K562 (cell line): ENCODE data around the gene SUN5. TPM values are rescaled to one million over a fixed set of nuclear protein-coding genes. Genes with fewer than 3 reads are reported as not detected.

Source experiments
- ATAC-seq: fragments of 200-7000 bp; cut with Tn5 transposase; 3 replicates; pipeline ENCODE4 v1.9.1; 2020; ENCODE audit warnings: moderate library complexity
- BruUV-seq: library from RNA; stranded (reverse); fragments of 400-500 nt; replicated peaks from 2 replicates; lab custom pipeline; 2021; lab: Mats Ljungman, UMichigan
- CTCF ChIA-PET: fragments of 300-600 bp; formaldehyde crosslinking; extraction: SDS; loops from one replicate; lab custom pipeline; 2021; ENCODE audit warnings: low intra/inter-chr PET ratio; lab: Yijun Ruan, JAX
- POLR2A ChIA-PET: fragments of 300-600, 350-650 bp; sonication (Branson Sonifier 250); formaldehyde crosslinking; extraction: SDS; loops from one replicate; lab custom pipeline; 2021; ENCODE audit warnings: antibody characterized with exemption, inconsistent platforms; lab: Yijun Ruan, JAX
- DNase-seq, 4 experiments: peaks; one replicate each; pipeline versions ENCODE4 v3.0.0 to v3.0.0-alpha.2; 2011 to 2018; ENCODE audit warnings: low spot score in 3 of 4, mixed read lengths in 3 of 4; ENCODE audit errors: extremely low read depth in 1 of 4
- FAIRE-seq: peaks from 2 replicates; lab custom pipeline; 2011; peaks lifted over from hg19 to GRCh38; lab: Jason Lieb, UNC
- H2AFZ ChIP-seq: 2 replicates; pipeline ENCODE4 v1.6.0; 2011; ENCODE audit warnings: low read depth, low read length, control low read depth, inconsistent platforms
- H3K27ac ChIP-seq: fragments of 200-600 bp; 3 replicates; pipeline ENCODE4 v1.8.0; 2011; ENCODE audit warnings: low read depth, mild to moderate bottlenecking, control low read depth, inconsistent platforms, low read length, moderate library complexity, mixed read lengths; ENCODE audit errors: extremely low read depth
- H3K27me3 ChIP-seq, 2 experiments: fragments of 300-600 bp in 1 of 2; 2 replicates in 1 of 2; 3 replicates in 1 of 2; pipeline versions ENCODE4 v1.6.0 to v1.8.0; 2011; ENCODE audit warnings: inconsistent platforms in 2 of 2, low read length in 2 of 2, mild to moderate bottlenecking in 1 of 2, mixed read lengths in 1 of 2, moderate library complexity in 1 of 2; ENCODE audit not compliant: control insufficient read depth in 2 of 2, insufficient read depth in 2 of 2
- H3K36me3 ChIP-seq: fragments of 300-600 bp; 3 replicates; pipeline ENCODE4 v1.8.0; 2011; ENCODE audit warnings: mild to moderate bottlenecking, low read length, inconsistent platforms; ENCODE audit not compliant: control insufficient read depth, insufficient read depth
- H3K4me1 ChIP-seq, 2 experiments: fragments of 200-600 bp in 1 of 2; replicated peaks in 1 of 2; 2 replicates in 1 of 2; 3 replicates in 1 of 2; pipeline versions ENCODE4 v1.5.1 to v1.8.0; 2011; ENCODE audit warnings: inconsistent platforms in 2 of 2, low read length in 2 of 2, mild to moderate bottlenecking in 1 of 2, mixed read lengths in 1 of 2, moderate library complexity in 1 of 2; ENCODE audit not compliant: control insufficient read depth in 2 of 2, insufficient read depth in 2 of 2
- H3K4me2 ChIP-seq: 2 replicates; pipeline ENCODE4 v1.6.1; 2011; ENCODE audit warnings: low read length, control low read depth, inconsistent platforms, mixed read lengths; ENCODE audit not compliant: insufficient read depth
- H3K4me3 ChIP-seq: fragments of 200-600 bp; sonication (generic), shearing (Covaris generic); 2 replicates; pipeline ENCODE4 v1.5.1; 2016; ENCODE audit warnings: control low read depth, inconsistent platforms
- H3K79me2 ChIP-seq: fragments of 200-600 bp; 3 replicates; pipeline ENCODE4 v1.8.0; 2011; ENCODE audit warnings: low read length, inconsistent platforms; ENCODE audit not compliant: control insufficient read depth, insufficient read depth
- H3K9ac ChIP-seq, 2 experiments: 2 replicates each; pipeline versions ENCODE4 v1.6.0 to v1.6.1; 2011; ENCODE audit warnings: low read depth in 2 of 2, low read length in 2 of 2, control low read depth in 1 of 2, inconsistent platforms in 1 of 2, mild to moderate bottlenecking in 1 of 2, mixed read lengths in 1 of 2; ENCODE audit not compliant: insufficient read depth in 1 of 2
- H3K9me1 ChIP-seq: one replicate; pipeline ENCODE4 v1.6.0; 2011; ENCODE audit warnings: inconsistent platforms, mild to moderate bottlenecking, low read length, moderate library complexity; ENCODE audit not compliant: control insufficient read depth, insufficient read depth
- H3K9me3 ChIP-seq: replicated peaks from 2 replicates; pipeline ENCODE4 v1.5.1; 2011; ENCODE audit warnings: low read depth, low read length, inconsistent platforms; ENCODE audit not compliant: control insufficient read depth, insufficient read depth
- H4K20me1 ChIP-seq: replicated peaks from 2 replicates; pipeline ENCODE4 v1.6.1; 2011; ENCODE audit warnings: low read length, inconsistent platforms, mixed read lengths; ENCODE audit not compliant: control insufficient read depth, insufficient read depth
- CLOCK ChIP-seq: fragments of 250-450 bp; sonication (Bioruptor Pico); IDR thresholded peaks from 2 replicates; pipeline ENCODE4 v1.4.0; 2020; ENCODE audit warnings: mild to moderate bottlenecking, moderate library complexity, borderline replicate concordance
- HDAC3 ChIP-seq: fragments of 450-650 bp; IDR thresholded peaks from 2 replicates; pipeline ENCODE4 v1.6.1; 2018; ENCODE audit warnings: borderline replicate concordance, mild to moderate bottlenecking, moderate library complexity; ENCODE audit not compliant: partially characterized antibody
- JUN ChIP-seq, 2 experiments: sonication (generic) in 1 of 2; formaldehyde crosslinking in 1 of 2; IDR thresholded peaks; 2 replicates each; pipeline versions ENCODE4 v1.6.1 to v1.8.0; 2012 to 2022; ENCODE audit warnings: borderline replicate concordance in 2 of 2, mild to moderate bottlenecking in 2 of 2, improper control_type of control experiment in 1 of 2, low read depth in 1 of 2, low read length in 1 of 2, missing genetic modification reagents in 1 of 2
- KAT2B ChIP-seq: IDR thresholded peaks from one replicate; pipeline ENCODE4 v1.6.1; 2012; ENCODE audit warnings: low read depth, mild to moderate bottlenecking, control low read depth, inconsistent platforms, low read length, moderate library complexity
- KLF13 ChIP-seq: fragments of 450-650 bp; IDR thresholded peaks from 2 replicates; pipeline ENCODE4 v1.6.1; 2016; ENCODE audit warnings: missing genetic modification characterization, low read depth, mild to moderate bottlenecking, missing compliant biosample characterization, moderate library complexity, borderline replicate concordance
- MYBL2 ChIP-seq, 2 experiments: fragments of 450-650 bp in 1 of 2; sonication (generic) in 1 of 2; formaldehyde crosslinking in 1 of 2; IDR thresholded peaks; 2 replicates each; pipeline versions ENCODE4 v1.6.1 to v1.8.1; 2017 to 2022; ENCODE audit warnings: borderline replicate concordance in 1 of 2, inconsistent platforms in 1 of 2, low read depth in 1 of 2, mild to moderate bottlenecking in 1 of 2, missing genetic modification reagents in 1 of 2, moderate library complexity in 1 of 2
- POLR3A ChIP-seq: IDR thresholded peaks from 2 replicates; pipeline ENCODE4 v1.6.1; 2011; ENCODE audit warnings: borderline replicate concordance, mild to moderate bottlenecking, moderate library complexity; ENCODE audit not compliant: insufficient read length, insufficient read depth; ENCODE audit errors: extremely low read depth
- TOE1 ChIP-seq, 2 experiments: fragments of 450-650 bp in 1 of 2; sonication (generic) in 1 of 2; formaldehyde crosslinking in 1 of 2; IDR thresholded peaks; 2 replicates each; pipeline versions ENCODE4 v1.7.1 to v1.8.0; 2016 to 2022; ENCODE audit warnings: borderline replicate concordance in 2 of 2, mild to moderate bottlenecking in 2 of 2, antibody characterized with exemption in 1 of 2, inconsistent platforms in 1 of 2, low read depth in 1 of 2, missing genetic modification reagents in 1 of 2, moderate library complexity in 1 of 2
- ZBTB12 ChIP-seq: fragments of 250-450 bp; sonication (Bioruptor Pico); IDR thresholded peaks from 2 replicates; pipeline ENCODE4 v1.4.0; 2020
- ZNF316 ChIP-seq: fragments of 450-650 bp; IDR thresholded peaks from 2 replicates; pipeline ENCODE4 v1.6.1; 2016
- ZNF395 ChIP-seq: fragments of 200-800 bp; sonication (Bioruptor generic); IDR thresholded peaks from 2 replicates; pipeline ENCODE4 v1.6.1; 2017; ENCODE audit warnings: missing genetic modification characterization, missing compliant biosample characterization
- ZNF512 ChIP-seq: IDR thresholded peaks from 2 replicates; pipeline ENCODE4 v1.6.1; 2016; ENCODE audit warnings: missing genetic modification characterization, missing compliant biosample characterization
- ZNF589 ChIP-seq: fragments of 200-800 bp; sonication (Bioruptor generic); IDR thresholded peaks from 2 replicates; pipeline ENCODE4 v1.6.1; 2016; ENCODE audit warnings: low read depth, missing genetic modification characterization, missing compliant biosample characterization
- WGBS: fragments of 100-300 bp; shearing (Covaris generic); methylation state at CpG from one replicate; pipeline ENCODE4 v1.1.6; 2016; ENCODE audit warnings: low coverage, mixed read lengths; ENCODE audit not compliant: insufficient coverage; ENCODE audit errors: missing lambda C conversion rate; 5-methylcytosine and 5-hydroxymethylcytosine counted together
- in situ Hi-C: fragments of 300-500 bp; cut with MboI; formaldehyde crosslinking; loops from 4 replicates; pipeline ENCODE4 v1.15.0; 2018; ENCODE audit warnings: inconsistent platforms, mixed read lengths
- intact Hi-C: fragments of 100-400 bp; cut with micrococcal nuclease; formaldehyde crosslinking; loops from 2 replicates; pipeline ENCODE4 v1.14.2; 2022
- polyA plus RNA-seq, 8 experiments: library from polyadenylated mRNA; depleted of rRNA in 4 of 8; stranded (reverse) in 5 of 8; unstranded in 3 of 8; fragments of >200 nt; fragmentation: Nextera tagmentation in 2 of 8; fragmentation: Illumina TruSeq in 1 of 8; extraction: Ambion mirVana in 2 of 8; extraction: Trizol in 1 of 8; gene quantifications; 2 replicates each; pipeline versions ENCODE4 v1.2.1 to v1.2.3, GENCODE V29; 2011 to 2014; ENCODE audit warnings: inconsistent platforms in 1 of 8, missing spikeins in 1 of 8
- total RNA-seq, 7 experiments: library from RNA; depleted of rRNA in 6 of 7; stranded (reverse); fragments of >200 nt in 6 of 7; fragmentation: Illumina TruSeq in 2 of 7; extraction: Trizol in 2 of 7; gene quantifications; 2 replicates each; pipeline versions ENCODE4 v1.2.1 to v1.2.3, GENCODE V29; 2011 to 2021; ENCODE audit warnings: low replicate concordance in 1 of 7

Gene SUN5
- total and polyA plus RNA-seq, 9 of the 15 experiments (the other 6 are each of a cell fraction or from before 2014, with no cell fraction given), result not detected

GRCh38 chr20:33037456-33037855, 33.2 kb upstream of the SUN5 start:
- POLR2A ChIA-PET, result interaction anchor here (0.6 kb wide), 1 partner anchor 28 kb away, joined by 3 read pairs; no protein-coding TSS in a partner anchor
- WGBS, result 0% methylated on average over 5 of the region's 5 CpGs
- no peak overlapping the region for H3K4me2 ChIP-seq
- ATAC-seq, result no peak
- H3K27ac ChIP-seq, result no peak overlapping the region
- no peak for DNase-seq
- intact Hi-C loops, result no loop called here
- H2AFZ ChIP-seq, result no peak overlapping the region
- H4K20me1 ChIP-seq, result no peaks in the 10 kb centered on the region; the same call in 1 of the 2 replicates
- no peak for FAIRE-seq
- no peak overlapping the region for H3K9ac ChIP-seq
- CTCF ChIA-PET, result no interaction called here
- no peaks in the 10 kb centered on the region for H3K79me2 ChIP-seq
- in situ Hi-C loops, result no loop called here
- H3K9me3 ChIP-seq, result no peaks in the 10 kb centered on the region
- H3K27me3 ChIP-seq, result peaks cover 0 to 39% of the 10 kb centered on the region in 2 experiments; a peak in 2 of 5 replicates
- no peaks in the 10 kb centered on the region for H3K4me1 ChIP-seq
- no peak overlapping the region for H3K4me3 ChIP-seq
- BruUV-seq, result no TSS peak
- no peaks in the 10 kb centered on the region for H3K9me1 ChIP-seq
- no peaks in the 10 kb centered on the region for H3K36me3 ChIP-seq
- TF ChIP-seq JUN (IDR thresholded peaks at IDR 0.05; ENCODE audit: borderline replicate concordance, low read depth, low read length) (no peak), JUN (CRISPR knock-in tag; IDR thresholded peaks at IDR 0.05; ENCODE audit: borderline replicate concordance) (no peak), MYBL2 (IDR thresholded peaks at IDR 0.05; ENCODE audit: low read depth) (no peak), MYBL2 (CRISPR knock-in tag; IDR thresholded peaks at IDR 0.05; ENCODE audit: borderline replicate concordance) (no peak), KLF13 (no peak), HDAC3 (no peak), CLOCK (CRISPR knock-in tag) (no peak), ZNF395 (CRISPR knock-in tag) (no peak), KAT2B (no peak), POLR3A (no peak), ZNF316 (no peak), ZNF512 (tag) (no peak), ZNF589 (no peak), ZBTB12 (no peak), TOE1 (IDR thresholded peaks at IDR 0.05; ENCODE audit: borderline replicate concordance) (no peak), TOE1 (CRISPR knock-in tag; IDR thresholded peaks at IDR 0.05; ENCODE audit: borderline replicate concordance, low read depth) (no peak)
